NCI-H2171 (cell line): Measurements from ENCODE around the gene OR5C1.
"Not testable (repeated sequence)": the region's sequence is repeated elsewhere in the genome, so short reads cannot be mapped to it uniquely, and the experiment has no call there.

Source experiments
- DNase-seq: peaks from one replicate; lab custom pipeline; 2025; lab: John Stamatoyannopoulos, UW

OR5C1 gene

DNA sequence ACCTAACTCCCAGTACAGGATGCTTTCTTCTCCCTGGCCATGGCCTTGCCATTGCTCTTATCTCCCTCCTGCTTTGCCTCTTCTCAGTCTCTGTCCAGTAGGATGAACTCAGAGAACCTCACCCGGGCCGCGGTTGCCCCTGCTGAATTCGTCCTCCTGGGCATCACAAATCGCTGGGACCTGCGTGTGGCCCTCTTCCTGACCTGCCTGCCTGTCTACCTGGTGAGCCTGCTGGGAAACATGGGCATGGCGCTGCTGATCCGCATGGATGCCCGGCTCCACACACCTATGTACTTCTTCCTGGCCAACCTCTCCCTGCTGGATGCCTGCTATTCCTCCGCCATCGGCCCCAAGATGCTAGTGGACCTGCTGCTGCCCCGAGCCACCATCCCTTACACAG lies at the start of gene OR5C1:
TSS of gene OR5C1 (plus strand) at position 103 of the 400 bp plus-strand sequence. CDS start at position 103, 0 bp downstream.
- no peak for DNase-seq

DNA sequence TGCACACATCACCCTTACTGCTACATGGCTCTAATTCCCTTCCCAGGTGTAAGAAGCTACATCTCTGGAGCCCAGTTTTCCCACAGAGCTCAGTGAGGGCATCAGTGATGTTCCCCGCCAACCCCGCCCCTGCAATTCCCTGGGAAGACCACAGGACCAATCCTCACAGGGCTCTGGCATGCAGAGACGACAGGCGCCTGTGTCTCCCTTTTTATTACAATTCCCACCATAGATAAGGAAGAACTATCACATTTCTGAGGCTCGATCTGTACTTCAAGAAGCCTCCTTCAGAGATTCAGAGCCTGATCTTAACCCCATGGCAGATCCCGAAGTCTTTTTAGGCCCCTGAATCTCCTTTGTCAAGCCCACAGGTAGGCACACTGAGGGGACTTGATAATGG lies 46.7 kb upstream of the OR5C1 start, which contains the start of gene OR1L6:
TSS of gene OR1L6 (plus strand) at position 301 of the 400 bp plus-strand sequence. CDS start 7,545 bp downstream, outside the sequence.
- DNase-seq: no peak

DNA sequence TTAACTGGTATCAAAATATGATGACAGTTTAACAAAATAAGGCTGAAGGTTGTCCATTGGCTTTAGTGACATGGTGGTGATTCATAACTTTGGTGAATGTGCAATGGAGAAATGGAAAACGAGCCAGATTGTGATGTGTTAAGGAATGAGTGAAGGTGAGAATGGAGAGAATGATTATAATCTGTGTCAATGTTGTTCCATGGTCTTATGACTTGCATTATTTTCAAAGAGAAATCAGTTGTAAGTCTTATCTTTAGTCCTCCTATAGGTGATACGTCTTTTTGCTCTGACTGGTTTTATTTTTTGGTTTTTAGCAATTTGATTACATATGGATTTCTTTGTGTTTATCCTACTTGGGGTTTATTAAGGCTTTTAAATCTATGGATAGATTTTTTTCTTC lies 33.9 kb upstream of the OR5C1 start:
- DNase-seq: no peak

DNA sequence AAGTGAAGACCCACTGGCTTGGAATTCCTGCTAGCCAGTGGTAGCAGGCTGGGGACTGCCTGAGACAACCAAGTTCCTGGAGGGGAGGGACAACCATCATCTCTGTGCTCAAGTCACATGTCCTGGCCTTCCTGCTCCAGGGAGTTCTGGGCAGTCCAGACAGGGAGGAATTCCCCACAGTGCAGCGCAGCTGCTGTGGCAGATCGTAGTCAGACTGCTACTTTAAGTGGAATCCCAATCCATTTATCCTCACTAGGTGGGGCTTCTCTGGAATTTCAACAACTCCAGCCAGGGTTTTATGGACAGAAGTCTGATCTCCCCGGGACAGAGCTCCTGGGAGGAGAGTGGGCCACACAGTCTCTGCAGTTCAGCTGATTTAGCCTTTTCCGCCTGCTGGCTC lies 20.9 kb upstream of the OR5C1 start:
- no peak for DNase-seq

DNA sequence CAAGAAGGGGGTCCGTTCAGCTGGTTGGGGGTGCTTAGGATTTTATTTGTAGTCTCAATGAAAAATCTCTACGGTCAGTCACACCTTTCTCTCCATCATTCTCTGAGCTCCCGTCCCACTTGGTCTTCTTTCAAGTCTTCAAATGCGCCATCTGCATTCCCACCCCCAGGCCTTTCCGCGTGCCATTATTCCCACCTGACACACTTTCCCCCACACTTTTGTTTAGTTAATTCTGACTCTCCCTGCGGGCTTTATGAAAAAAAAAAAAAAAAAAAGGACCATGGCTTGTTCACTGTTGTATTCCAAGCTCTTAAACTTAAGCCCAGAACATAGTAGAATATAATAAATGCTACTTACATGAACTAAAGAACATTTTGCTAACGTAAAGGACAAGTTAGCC lies 11.7 kb upstream of the OR5C1 start:
- no peak for DNase-seq

DNA sequence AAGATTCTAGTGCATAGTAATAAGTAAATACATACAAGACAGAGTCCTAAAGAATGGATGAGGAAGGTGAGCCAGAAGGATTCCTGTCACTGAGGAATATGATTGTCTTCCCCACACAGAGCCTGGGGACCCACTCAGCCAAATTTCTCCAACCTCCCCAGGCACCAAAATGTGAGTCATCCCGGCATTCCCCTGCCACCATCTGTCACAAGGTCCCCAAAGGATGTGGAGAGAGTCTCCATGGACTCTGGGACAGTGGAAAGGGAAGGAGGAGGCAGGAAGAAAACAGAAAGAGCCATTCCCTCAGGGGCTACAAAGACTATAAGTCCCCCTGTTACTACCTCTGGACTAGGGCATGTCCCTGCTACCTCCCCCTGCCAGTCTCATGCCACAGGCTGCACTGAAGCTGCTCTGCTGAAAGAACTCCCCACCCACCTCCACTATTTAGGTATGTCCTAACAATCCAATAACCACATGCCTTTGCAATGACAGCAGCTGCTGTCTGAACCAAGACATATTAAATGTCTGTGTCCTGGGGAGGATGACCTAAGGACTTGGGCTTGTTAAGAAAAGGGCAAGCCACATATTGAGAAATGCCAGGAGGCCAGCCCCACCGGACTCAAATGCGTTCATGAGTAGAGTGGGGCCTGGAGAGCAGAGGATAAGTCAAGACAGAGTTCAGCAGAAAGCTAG lies 10.7 kb upstream of the OR5C1 start:
- no peak for DNase-seq

DNA sequence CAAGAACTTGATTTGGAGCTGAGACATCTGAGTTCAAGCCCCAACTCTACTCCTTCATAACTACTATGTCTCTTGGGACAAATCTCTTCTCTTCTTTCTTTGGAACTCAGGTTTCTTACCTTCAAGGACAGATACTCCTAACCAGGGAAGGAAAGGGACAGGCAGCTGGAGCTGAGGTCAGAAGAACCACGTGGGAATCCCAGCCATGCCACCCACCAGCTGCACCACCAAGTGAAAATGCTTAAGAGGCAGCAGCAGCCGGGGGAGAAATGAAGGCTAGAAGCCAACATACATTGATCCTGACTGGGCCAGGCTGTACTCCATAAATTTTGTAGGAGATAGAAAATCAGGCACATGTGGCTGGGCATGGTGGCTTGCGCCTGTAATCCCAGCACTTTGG lies 9.6 kb upstream of the OR5C1 start:
- DNase-seq: no peak

DNA sequence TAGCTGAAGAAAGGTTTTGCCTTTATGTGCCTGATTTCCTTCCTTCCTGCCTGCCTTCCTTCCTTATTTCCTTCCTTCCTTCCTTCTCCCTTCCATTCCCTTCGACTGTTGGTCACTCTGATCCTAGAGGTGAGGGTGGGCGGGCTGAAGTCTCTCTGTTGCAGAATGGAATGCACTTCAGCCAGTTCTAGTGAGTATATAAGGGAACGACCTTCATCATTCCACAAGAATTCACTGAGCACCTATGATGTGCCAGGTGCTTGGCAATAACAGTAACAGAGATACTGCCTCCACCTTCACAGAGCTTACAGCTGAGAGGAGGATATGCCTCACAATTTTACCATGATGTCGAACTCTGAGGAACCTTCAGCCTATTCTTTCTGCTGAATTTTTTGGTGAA lies 8.7 kb upstream of the OR5C1 start:
- no peak for DNase-seq

DNA sequence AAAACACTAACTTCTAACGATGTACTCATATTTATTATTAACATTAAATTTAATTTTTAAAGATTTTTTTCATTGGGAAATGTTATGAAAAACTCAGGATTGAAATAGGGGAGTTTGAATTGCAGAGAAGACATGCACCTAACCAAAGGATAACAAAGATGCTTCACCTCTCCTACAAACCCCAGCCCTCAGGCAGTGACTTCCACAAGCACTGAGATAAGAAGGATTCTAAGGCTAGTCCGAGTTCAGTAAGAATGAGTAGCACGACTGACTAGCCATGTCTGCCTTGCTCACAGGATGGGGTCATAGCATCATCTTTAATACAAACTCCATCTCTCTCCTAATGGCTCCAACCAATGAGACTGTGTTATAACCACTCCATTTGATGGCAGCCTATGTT lies 7.1 kb upstream of the OR5C1 start:
- DNase-seq: no peak

DNA sequence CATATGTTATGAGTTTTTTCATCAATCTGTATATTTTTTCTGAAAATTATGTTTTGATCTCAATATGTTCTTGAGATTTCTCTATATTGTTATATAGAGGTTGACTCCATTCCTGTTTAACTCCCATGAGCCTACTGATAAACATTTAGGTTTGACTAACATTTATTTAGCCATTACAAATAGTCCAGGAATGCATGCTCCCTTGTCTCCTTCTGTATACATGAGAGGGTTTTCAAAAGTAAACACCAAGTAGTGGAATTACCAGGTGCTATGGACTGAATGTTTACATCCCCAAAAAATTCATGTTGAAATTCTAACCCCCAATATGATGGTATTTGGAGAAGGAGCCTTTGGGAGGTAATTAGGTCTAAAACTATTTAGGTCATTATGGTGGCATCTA lies 3.5 kb upstream of the OR5C1 start:
- DNase-seq: no peak

DNA sequence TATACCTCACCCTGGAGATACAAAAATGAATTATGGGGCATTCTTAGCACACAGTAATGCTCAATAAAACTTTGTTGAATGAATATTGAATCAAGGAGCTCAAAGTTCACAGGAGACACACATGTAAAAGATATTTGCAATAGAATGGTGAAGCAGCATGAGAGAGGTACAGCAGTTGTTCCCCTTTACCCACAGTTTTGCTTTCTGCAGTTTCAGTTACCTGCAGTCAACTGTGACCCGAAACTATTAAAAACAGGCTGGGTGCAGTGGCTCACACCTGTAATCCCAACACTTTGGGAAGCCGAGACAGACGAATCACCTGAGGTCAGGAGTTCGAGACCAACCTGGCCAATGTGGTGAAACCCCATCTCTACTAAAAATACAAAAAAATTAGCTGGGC lies 2.4 kb upstream of the OR5C1 start:
- DNase-seq: no peak

DNA sequence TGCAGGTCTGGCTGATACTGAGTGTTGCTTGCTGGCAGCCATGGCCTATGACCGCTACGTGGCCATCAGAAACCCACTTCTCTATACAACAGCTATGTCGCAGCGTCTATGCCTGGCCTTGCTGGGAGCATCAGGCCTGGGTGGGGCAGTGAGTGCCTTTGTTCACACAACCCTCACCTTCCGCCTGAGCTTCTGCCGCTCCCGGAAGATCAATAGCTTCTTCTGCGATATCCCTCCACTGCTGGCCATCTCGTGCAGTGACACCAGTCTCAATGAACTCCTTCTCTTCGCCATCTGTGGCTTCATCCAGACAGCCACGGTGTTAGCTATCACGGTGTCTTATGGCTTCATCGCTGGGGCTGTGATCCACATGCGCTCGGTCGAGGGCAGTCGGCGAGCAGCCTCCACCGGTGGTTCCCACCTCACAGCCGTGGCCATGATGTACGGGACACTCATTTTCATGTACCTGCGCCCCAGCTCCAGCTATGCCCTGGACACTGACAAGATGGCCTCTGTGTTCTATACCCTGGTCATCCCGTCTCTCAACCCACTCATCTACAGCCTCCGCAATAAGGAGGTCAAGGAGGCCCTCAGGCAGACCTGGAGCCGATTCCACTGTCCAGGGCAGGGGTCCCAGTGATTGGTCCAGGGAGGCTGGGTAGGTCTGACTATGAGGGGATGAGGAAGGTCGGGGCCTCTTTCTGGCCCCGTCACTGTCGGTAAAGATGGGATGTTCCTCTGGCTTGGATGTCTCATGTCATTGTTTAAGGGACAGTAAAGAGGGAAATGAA lies 718 bp downstream of the OR5C1 start:
- DNase-seq: no peak

DNA sequence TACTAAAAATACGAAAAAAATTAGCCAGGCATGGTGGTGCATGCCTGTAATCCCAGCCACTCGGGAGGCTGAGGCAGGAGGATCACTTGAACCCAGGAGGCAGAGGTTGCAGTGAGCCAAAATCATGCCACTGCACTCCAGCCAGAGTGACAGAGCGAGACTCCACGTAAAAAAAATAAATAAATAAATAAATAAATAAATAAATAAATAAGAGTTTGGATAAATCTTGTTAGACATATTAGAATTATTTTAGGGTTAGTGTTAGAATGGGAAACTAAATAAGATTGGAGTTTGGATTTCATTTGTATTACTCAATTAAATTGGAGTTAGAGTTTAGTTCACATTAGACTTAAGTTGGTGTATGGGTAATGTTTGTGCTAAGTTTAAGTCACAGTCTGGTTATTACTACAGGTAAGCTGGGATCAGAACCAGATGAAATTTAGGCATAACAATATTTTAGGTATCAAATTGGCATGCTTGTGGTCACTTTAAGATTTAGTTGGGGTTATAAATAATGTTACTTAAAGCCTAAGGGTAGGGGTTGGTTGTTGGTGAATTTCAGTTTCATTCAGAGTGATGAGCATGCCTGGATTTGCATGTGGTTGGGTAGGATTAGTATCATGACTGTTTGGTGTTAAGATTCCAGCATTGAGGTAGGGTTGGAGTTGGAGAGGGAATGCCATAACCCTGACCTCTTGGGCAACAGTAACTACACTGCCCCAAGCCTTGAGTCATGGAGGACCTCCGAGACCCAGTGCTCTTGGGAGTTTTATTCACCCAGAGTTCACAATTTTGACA lies 3.3 kb downstream of the OR5C1 start:
- no peak for DNase-seq

DNA sequence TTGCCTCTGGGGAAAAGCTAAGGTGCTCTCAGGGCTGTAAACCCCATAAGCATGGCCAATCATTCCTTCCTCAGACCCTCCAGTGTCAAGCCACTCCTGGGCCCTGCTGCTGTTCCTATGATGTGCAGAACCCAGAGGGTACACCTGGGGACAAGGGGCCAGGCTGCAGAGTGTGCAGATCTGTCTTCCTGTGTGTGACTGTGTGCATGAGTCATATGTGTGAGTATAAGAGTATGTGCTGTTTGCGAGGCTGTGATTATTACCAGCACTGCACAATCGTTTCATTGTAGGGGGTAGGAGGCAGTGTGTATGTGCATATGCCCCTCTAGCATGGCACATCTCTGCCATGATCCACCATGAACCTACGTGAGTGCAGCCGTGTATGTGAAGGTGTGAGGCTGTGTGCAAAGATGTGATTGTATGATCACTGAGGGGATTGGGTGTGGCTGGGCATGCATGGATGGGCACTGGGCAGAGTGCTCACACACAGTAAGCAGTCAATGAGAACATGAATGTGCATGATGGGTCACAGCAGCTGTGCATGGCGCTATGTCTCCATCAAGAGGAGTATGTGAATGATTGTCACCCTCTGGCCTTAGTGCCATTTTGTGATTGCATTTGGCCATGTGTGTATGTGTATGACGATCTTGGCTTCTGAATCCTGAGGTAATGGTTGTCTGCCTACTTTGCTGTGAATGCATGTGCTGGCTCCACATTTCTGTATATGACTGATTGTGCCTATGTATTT lies 8.8 kb downstream of the OR5C1 start:
- DNase-seq: no peak

DNA sequence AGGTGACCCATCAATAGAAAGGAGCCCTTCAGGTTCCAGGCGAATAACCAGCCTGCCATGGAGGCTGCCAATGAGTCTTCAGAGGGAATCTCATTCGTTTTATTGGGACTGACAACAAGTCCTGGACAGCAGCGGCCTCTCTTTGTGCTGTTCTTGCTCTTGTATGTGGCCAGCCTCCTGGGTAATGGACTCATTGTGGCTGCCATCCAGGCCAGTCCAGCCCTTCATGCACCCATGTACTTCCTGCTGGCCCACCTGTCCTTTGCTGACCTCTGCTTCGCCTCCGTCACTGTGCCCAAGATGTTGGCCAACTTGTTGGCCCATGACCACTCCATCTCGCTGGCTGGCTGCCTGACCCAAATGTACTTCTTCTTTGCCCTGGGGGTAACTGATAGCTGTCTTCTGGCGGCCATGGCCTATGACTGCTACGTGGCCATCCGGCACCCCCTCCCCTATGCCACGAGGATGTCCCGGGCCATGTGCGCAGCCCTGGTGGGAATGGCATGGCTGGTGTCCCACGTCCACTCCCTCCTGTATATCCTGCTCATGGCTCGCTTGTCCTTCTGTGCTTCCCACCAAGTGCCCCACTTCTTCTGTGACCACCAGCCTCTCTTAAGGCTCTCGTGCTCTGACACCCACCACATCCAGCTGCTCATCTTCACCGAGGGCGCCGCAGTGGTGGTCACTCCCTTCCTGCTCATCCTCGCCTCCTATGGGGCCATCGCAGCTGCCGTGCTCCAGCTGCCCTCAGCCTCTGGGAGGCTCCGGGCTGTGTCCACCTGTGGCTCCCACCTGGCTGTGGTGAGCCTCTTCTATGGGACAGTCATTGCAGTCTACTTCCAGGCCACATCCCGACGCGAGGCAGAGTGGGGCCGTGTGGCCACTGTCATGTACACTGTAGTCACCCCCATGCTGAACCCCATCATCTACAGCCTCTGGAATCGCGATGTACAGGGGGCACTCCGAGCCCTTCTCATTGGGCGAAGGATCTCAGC lies 11.6 kb downstream of the OR5C1 start, which contains the start of gene OR1K1:
TSS of gene OR1K1 (plus strand) at position 58 of the 995 bp plus-strand sequence. CDS start at position 58, 0 bp downstream.
- DNase-seq: no peak

DNA sequence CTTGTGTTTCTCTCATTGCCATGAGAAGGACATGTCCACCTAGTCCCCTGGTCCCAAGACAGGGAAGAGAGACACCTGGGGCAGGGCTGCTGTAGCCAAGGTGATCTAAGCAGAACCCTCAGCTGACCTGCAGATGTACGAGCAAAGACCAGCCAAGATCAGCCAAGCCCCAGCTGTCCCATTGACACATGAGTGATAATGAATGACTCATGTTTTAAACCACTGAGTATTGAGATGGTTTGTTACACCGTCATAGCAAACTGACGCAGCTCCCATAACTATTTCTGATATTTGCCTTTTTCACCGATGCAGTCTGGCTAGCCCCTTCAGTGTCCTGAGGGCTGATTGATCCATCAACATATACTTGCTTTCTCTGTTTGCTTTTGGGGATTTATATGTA lies 17.9 kb downstream of the OR5C1 start:
- DNase-seq: no peak

DNA sequence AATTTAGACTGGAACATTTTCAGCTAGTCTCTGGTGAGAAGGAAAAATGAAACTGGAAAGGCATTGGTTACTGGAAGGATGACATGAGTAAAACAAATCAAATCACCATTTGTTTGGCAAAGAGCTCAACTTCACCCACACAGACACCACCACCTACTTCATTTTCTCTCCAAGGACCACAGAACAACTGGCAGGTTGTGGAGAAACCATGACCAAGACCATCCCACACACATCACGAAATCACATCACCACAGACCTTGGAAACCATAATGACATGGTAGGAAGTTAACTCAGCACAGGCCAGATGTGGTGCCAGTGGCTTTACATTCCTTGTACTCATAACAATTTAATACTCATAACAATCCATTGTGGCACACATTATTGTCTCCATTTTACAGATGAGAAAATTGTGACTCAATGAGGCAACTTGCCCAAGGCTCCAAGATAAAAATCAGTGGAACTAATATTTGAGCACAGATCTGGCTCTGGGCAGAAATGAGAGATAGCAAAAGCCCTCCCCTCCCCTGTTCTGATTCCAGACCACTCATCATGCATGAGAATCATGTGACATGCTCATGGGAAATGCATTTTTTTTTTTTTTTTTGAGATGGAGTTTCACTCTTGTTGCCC lies 18.7 kb downstream of the OR5C1 start:
- no peak for DNase-seq

DNA sequence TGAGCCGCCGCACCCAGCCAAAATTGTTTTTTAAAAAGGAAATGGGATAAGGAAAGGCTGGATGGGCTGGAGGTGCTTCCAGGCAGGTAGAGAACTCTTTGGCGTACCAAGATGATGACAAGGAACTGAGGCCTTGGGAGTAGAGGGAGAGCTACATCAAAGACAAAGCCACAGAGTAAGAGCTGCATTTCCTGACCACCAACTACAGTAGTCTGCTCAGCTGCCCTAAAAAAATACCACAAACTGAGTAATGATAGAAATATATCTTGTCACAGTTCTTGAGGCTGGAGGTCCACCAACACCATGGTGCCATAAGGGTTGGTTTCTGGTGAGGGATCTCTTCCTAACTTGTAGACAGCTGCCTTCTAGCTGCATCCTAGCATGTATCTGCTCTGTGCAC lies 19.4 kb downstream of the OR5C1 start:
- DNase-seq: no peak

DNA sequence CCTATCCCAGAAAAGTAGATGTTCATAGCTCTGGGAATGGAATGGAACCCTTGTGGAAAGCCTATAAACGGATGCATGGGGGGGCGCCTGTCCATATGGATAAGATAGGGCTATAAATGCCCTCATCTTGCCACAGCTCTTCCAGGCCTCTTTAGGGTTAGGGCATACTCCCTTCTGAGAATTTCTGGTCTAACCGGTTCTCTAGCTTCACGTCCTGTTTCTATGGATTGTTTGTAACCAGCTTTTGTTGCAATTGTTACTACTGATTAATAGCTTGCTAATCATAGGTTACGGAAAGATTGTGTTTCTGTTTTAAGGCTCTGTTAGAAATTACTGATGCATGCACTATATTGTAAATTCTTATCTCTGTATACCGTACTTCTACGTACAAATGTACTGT lies 20.5 kb downstream of the OR5C1 start:
- not testable (repeated sequence) for DNase-seq

DNA sequence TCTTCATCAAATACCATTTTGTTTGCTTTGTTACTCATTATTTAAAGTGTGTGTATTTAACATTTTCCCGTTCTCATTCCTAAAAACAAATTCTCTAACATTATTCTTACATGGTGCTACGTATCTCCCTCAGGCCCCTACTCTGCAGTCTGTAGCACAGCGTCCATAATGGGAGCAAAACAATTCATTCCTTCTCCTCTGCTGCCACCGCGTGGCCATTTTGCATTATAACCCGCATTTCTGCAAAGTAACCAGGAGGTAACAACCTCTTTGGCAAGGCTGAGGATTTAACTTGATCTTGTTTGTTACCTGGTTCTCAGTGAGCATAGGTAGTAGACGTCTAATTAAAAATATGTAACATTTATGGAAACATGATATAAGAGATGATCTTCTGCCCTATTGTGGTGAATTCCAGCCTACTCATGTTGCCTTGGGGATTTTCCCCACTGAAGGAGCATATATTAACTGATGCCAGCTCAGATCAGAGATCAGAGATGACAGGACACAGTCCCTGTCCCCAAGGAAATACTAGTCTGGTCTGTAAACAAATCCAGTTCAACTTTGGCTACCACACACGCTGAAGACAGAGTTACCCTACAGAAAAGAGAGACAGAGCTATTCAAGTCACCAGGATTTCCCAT lies 21.7 kb downstream of the OR5C1 start:
- peak; percentile 42 for DNase-seq
